GM12878 (cell line): ENCODE data around the gene BCR. TPM values are rescaled to one million over a fixed set of nuclear protein-coding genes. Genes with fewer than 3 reads are reported as not detected.

ENCODE experiments used
- ATAC-seq: fragments of 200-7000 bp; cut with Tn5 transposase; 3 replicates; pipeline ENCODE4 v1.9.1; 2020; ENCODE audit warnings: mild to moderate bottlenecking, moderate library complexity
- BruUV-seq: library from RNA; stranded (reverse); fragments of 400-500 nt; replicated peaks from 2 replicates; lab custom pipeline; 2021; lab: Mats Ljungman, UMichigan
- CTCF ChIA-PET: fragments of 300-600 bp; sonication (Branson Sonifier 250); formaldehyde crosslinking; extraction: SDS; loops from one replicate; lab custom pipeline; 2021; ENCODE audit warnings: inconsistent platforms; lab: Yijun Ruan, JAX
- POLR2A ChIA-PET: fragments of 350-600 bp; formaldehyde crosslinking; extraction: SDS; loops from one replicate; lab custom pipeline; 2021; ENCODE audit warnings: inconsistent platforms; lab: Charles Lee
- RAD21 ChIA-PET: fragments of 300-600 bp; sonication (Branson Sonifier 250); formaldehyde crosslinking; loops from one replicate; lab custom pipeline; 2023; ENCODE audit warnings: antibody characterized with exemption; ENCODE audit not compliant: unreplicated experiment; lab: Charles Lee
- SMC1A ChIA-PET: fragments of 300-600 bp; sonication (Branson Sonifier 250); formaldehyde crosslinking; loops from one replicate; lab custom pipeline; 2023; ENCODE audit not compliant: unreplicated experiment, uncharacterized antibody; lab: Charles Lee
- DNase-seq: peaks from one replicate; pipeline ENCODE4 v3.0.0-alpha.2; 2011; ENCODE audit warnings: low read depth, low spot score
- FAIRE-seq: peaks from 3 replicates; lab custom pipeline; 2011; peaks lifted over from hg19 to GRCh38; lab: Jason Lieb, UNC
- H2AFZ ChIP-seq: 2 replicates; pipeline ENCODE4 v1.6.0; 2011; ENCODE audit warnings: low read depth, low read length, control low read depth; ENCODE audit not compliant: control insufficient read depth
- H3K27ac ChIP-seq: 2 replicates; pipeline ENCODE4 v1.5.1; 2011; ENCODE audit warnings: control low read depth; ENCODE audit not compliant: control insufficient read depth, insufficient read depth
- H3K27me3 ChIP-seq, 2 experiments: replicated peaks in 1 of 2; 2 replicates each; pipeline versions ENCODE4 v1.6.0 to v1.6.1; 2011; ENCODE audit warnings: low read length in 1 of 2; ENCODE audit not compliant: control insufficient read depth in 2 of 2, insufficient read depth in 2 of 2
- H3K36me3 ChIP-seq, 2 experiments: 2 replicates each; pipeline ENCODE4 v1.5.1; 2011; ENCODE audit warnings: low read length in 1 of 2; ENCODE audit not compliant: control insufficient read depth in 2 of 2, insufficient read depth in 2 of 2
- H3K4me1 ChIP-seq: 2 replicates; pipeline ENCODE4 v1.6.1; 2011; ENCODE audit warnings: mild to moderate bottlenecking, low read length, moderate library complexity, mixed read lengths; ENCODE audit not compliant: control insufficient read depth, insufficient read depth
- H3K4me2 ChIP-seq: 2 replicates; pipeline ENCODE4 v1.6.0; 2011; ENCODE audit warnings: control low read depth; ENCODE audit not compliant: control insufficient read depth, insufficient read depth
- H3K4me3 ChIP-seq: fragments of 200-600 bp; sonication (generic); 2 replicates; pipeline ENCODE4 v1.5.1; 2016
- H3K79me2 ChIP-seq: 2 replicates; pipeline ENCODE4 v1.6.0; 2011; ENCODE audit warnings: low read length; ENCODE audit not compliant: control insufficient read depth, insufficient read depth
- H3K9ac ChIP-seq: 2 replicates; pipeline ENCODE4 v1.8.0; 2011; ENCODE audit warnings: low read length, control low read depth, mixed read lengths; ENCODE audit not compliant: control insufficient read depth, insufficient read depth
- H3K9me3 ChIP-seq: replicated peaks from 3 replicates; pipeline ENCODE4 v1.5.1; 2011; ENCODE audit warnings: mild to moderate bottlenecking, low read length; ENCODE audit not compliant: control insufficient read depth, insufficient read depth
- H4K20me1 ChIP-seq: 2 replicates; pipeline ENCODE4 v1.6.0; 2011; ENCODE audit not compliant: control insufficient read depth, insufficient read depth
- FOXM1 ChIP-seq: IDR thresholded peaks from 2 replicates; pipeline ENCODE4 v1.6.1; 2012; ENCODE audit warnings: low read depth, mild to moderate bottlenecking, inconsistent platforms, low read length, moderate library complexity
- IKZF1 ChIP-seq: fragments of 450-650 bp; conservative IDR thresholded peaks from 2 replicates; pipeline ENCODE4 v1.6.1; 2017; ENCODE audit warnings: antibody characterized with exemption, mild to moderate bottlenecking
- PML ChIP-seq: IDR thresholded peaks from 2 replicates; pipeline ENCODE4 v1.6.1; 2012; ENCODE audit warnings: low read length, inconsistent platforms
- SMARCA5 ChIP-seq: fragments of 450-650 bp; IDR thresholded peaks from 2 replicates; pipeline ENCODE4 v1.6.1; 2017; ENCODE audit warnings: mild to moderate bottlenecking
- STAT3 ChIP-seq: IDR thresholded peaks from 2 replicates; pipeline ENCODE4 v1.6.1; 2011; ENCODE audit warnings: low read depth, low read length, improper control_type of control experiment
- WGBS: methylation state at CpG from one replicate; pipeline ENCODE4 v1.1.6; 2016; ENCODE audit warnings: low lambda C conversion rate; ENCODE audit not compliant: insufficient replicate concordance, insufficient coverage; ENCODE audit errors: missing lambda C conversion rate; 5-methylcytosine and 5-hydroxymethylcytosine counted together
- in situ Hi-C: fragments of 300-500 bp; cut with MboI; formaldehyde crosslinking; loops from 9 replicates; pipeline ENCODE4 v1.14.3; 2018; ENCODE audit warnings: mixed read lengths
- intact Hi-C: fragments of 100-400 bp; cut with micrococcal nuclease; formaldehyde crosslinking; loops from one replicate; pipeline ENCODE4 v1.14.2; 2022; ENCODE audit not compliant: unreplicated experiment
- polyA plus RNA-seq, 11 experiments: library from polyadenylated mRNA; depleted of rRNA in 4 of 11; unstranded in 6 of 11; stranded (reverse) in 5 of 11; fragments of >200 nt; fragmentation: Nextera tagmentation in 4 of 11; fragmentation: Illumina TruSeq in 1 of 11; extraction: Ambion mirVana in 4 of 11; extraction: Trizol in 1 of 11; gene quantifications; 1 replicate in 1 of 11; 2 replicates in 10 of 11; pipeline versions ENCODE4 v1.2.1 to v1.2.3, GENCODE V29; 2011 to 2016; ENCODE audit warnings: inconsistent platforms in 2 of 11, missing spikeins in 2 of 11, low read depth in 1 of 11
- total RNA-seq, 4 experiments: library from RNA; depleted of rRNA in 3 of 4; stranded (reverse); fragments of >200 nt in 3 of 4; fragmentation: Illumina TruSeq in 1 of 4; extraction: Trizol in 1 of 4; gene quantifications; 2 replicates each; pipeline versions ENCODE4 v1.2.1 to v1.2.3, GENCODE V29; 2013 to 2021
- TF ChIP-seq, protein P1 (sequence below): fragments of 450-650 bp; IDR thresholded peaks from 2 replicates; pipeline ENCODE4 v1.6.1; 2017; ENCODE audit warnings: low read depth, mild to moderate bottlenecking, moderate library complexity
- TF ChIP-seq, protein P2 (sequence below): fragments of 150-350 bp; IDR thresholded peaks from 2 replicates; pipeline ENCODE4 v1.6.1; 2016; ENCODE audit warnings: low read depth, low read length

The BCR gene
- total and polyA plus RNA-seq, 10 of the 15 experiments (the other 5 are each of a cell fraction or from before 2014, with no cell fraction given): 1.7 to 64.7 (median 18.4) TPM

DNA sequence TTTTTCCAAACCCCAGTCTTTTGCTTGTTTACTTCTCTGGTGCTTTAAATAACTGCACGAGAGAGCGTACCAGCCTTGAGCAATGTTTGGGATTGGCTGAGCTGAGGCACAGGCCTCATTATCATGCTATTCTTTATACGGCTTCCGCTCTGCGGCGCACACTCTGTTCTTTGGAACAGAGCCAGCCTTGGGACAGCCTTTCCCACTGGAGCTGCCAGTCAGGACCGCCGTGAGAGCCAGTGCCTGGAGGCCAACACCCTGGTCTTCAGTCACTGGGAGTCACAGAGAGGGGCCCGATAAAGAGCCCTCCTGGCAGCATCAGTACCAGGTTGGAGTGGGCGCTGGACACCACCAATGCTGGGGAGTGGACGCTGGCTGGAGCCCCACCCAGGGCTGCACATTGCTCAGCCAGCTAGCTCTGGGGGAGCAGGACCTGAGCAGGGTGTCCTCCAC lies 125.6 kb downstream of the BCR start:
- POLR2A ChIA-PET: no interaction called here
- intact Hi-C loops: no loop called here
- no peaks in the 10 kb centered on the region for H4K20me1 ChIP-seq
- ATAC-seq (no peak), DNase-seq (no peak), FAIRE-seq (no peak)
- no peak overlapping the region for H2AFZ ChIP-seq
- no peak overlapping the region for H3K27ac ChIP-seq
- CTCF ChIA-PET: no interaction called here
- no peaks in the 10 kb centered on the region for H3K4me1 ChIP-seq
- SMC1A ChIA-PET: no interaction called here
- no peaks in the 10 kb centered on the region for H3K27me3 ChIP-seq
- no peak overlapping the region for H3K4me3 ChIP-seq
- TF ChIP-seq PML (no peak), FOXM1 (no peak), STAT3 (no peak), IKZF1 (no peak)
- TF ChIP-seq, protein P1, sequence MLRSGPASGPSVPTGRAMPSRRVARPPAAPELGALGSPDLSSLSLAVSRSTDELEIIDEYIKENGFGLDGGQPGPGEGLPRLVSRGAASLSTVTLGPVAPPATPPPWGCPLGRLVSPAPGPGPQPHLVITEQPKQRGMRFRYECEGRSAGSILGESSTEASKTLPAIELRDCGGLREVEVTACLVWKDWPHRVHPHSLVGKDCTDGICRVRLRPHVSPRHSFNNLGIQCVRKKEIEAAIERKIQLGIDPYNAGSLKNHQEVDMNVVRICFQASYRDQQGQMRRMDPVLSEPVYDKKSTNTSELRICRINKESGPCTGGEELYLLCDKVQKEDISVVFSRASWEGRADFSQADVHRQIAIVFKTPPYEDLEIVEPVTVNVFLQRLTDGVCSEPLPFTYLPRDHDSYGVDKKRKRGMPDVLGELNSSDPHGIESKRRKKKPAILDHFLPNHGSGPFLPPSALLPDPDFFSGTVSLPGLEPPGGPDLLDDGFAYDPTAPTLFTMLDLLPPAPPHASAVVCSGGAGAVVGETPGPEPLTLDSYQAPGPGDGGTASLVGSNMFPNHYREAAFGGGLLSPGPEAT: no peak
- no peaks in the 10 kb centered on the region for H3K9me3 ChIP-seq
- no peak overlapping the region for H3K9ac ChIP-seq
- RAD21 ChIA-PET: no interaction called here
- BruUV-seq: no TSS peak
- H3K4me2 ChIP-seq: no peak overlapping the region
- WGBS: 91% methylated on average over 11 of the region's 11 CpGs
- no peaks in the 10 kb centered on the region for H3K79me2 ChIP-seq
- H3K36me3 ChIP-seq: peaks cover 0 to 9% of the 10 kb centered on the region in 2 experiments; a peak in 2 of 4 replicates
- in situ Hi-C loops: no loop called here

DNA sequence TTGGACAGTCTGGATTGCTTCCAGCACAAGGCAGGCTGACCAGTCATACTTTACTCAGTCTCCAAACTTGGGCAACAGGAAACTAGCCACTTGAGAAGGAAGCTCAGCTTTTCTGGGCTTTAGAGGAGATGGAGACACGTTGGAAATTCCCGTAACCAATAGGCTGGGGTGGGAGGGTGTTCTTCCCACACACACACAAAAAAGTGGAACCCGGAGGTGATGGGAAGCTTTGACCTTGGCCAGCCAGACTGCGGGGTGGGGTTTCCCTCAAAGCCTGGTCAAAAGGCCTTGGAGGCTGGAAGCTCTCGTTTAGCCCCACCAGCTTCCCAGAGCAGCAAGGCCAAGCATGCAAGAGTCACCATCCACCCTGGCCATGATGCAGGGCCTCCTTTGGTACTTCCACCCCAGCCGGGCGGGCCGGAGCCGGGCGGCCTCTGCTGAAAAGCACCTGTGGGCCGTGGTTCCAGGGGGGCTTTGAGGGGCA lies 126.2 kb downstream of the BCR start:
- Histone ChIP-seq H3K27me3 (no peaks in the 10 kb centered on the region), H3K4me1 (no peaks in the 10 kb centered on the region), H3K4me3 (no peak overlapping the region), H3K36me3 (peaks cover 0 to 9% of the 10 kb centered on the region in 2 experiments; a peak in 2 of 4 replicates), H3K9me3 (no peaks in the 10 kb centered on the region), H3K79me2 (no peaks in the 10 kb centered on the region), H2AFZ (no peak overlapping the region), H3K4me2 (no peak overlapping the region), H4K20me1 (no peaks in the 10 kb centered on the region), H3K27ac (no peak overlapping the region), H3K9ac (no peak overlapping the region)
- intact Hi-C loops (no loop called here), in situ Hi-C loops (no loop called here)
- ChIA-PET RAD21 (no interaction called here), CTCF (no interaction called here), SMC1A (no interaction called here), POLR2A (no interaction called here)
- FAIRE-seq: no peak
- 89% methylated on average over 11 of the region's 11 CpGs for WGBS
- BruUV-seq: no TSS peak
- TF ChIP-seq, protein P2, sequence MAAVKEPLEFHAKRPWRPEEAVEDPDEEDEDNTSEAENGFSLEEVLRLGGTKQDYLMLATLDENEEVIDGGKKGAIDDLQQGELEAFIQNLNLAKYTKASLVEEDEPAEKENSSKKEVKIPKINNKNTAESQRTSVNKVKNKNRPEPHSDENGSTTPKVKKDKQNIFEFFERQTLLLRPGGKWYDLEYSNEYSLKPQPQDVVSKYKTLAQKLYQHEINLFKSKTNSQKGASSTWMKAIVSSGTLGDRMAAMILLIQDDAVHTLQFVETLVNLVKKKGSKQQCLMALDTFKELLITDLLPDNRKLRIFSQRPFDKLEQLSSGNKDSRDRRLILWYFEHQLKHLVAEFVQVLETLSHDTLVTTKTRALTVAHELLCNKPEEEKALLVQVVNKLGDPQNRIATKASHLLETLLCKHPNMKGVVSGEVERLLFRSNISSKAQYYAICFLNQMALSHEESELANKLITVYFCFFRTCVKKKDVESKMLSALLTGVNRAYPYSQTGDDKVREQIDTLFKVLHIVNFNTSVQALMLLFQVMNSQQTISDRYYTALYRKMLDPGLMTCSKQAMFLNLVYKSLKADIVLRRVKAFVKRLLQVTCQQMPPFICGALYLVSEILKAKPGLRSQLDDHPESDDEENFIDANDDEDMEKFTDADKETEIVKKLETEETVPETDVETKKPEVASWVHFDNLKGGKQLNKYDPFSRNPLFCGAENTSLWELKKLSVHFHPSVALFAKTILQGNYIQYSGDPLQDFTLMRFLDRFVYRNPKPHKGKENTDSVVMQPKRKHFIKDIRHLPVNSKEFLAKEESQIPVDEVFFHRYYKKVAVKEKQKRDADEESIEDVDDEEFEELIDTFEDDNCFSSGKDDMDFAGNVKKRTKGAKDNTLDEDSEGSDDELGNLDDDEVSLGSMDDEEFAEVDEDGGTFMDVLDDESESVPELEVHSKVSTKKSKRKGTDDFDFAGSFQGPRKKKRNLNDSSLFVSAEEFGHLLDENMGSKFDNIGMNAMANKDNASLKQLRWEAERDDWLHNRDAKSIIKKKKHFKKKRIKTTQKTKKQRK: no peak
- TF ChIP-seq SMARCA5: no peak
- no peak for ATAC-seq
- no peak for DNase-seq
